ENCODE data around the gene CTNNA3.

Gene CTNNA3

DNA sequence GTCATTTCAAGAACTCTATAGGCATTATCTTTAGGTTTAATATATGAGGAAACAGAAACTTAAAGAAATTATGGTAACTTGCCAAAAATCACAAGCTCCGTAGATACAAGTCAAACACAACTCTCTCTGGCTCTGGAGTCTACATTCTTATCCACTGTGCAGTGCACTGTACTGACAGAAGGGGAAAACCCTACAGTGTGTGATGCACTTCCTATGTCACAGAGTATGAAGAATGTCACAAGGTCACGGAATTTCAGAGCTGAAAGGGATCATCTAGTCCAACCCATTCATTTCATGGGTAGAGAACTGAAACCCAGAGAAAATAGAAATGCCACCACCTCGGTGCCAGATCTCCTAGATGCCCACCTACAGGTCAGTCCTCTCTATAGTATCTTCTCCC, 684.0 kb downstream of the CTNNA3 start:
- DNase-seq (ENCODE audit: low spot score) = no peak

DNA sequence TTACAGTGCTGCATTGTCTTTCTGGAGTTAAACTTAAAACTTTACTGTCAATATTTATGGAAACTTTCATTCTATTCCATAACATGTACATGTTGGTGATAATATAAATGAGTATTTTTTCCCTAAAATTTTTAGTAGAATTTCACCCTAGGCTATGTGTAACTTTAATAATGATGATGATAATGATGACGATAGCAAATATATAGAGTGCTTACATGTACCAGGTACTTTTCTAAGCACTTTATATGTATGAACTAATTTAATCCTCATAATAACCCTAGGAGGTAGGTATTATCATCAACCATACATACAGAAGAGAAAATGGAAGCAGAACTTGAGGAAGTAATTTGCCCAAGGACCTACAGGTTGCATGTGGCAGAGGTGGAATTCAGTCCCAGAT, 684.5 kb downstream of the CTNNA3 start:
- DNase-seq (ENCODE audit: low spot score) = no peak

DNA sequence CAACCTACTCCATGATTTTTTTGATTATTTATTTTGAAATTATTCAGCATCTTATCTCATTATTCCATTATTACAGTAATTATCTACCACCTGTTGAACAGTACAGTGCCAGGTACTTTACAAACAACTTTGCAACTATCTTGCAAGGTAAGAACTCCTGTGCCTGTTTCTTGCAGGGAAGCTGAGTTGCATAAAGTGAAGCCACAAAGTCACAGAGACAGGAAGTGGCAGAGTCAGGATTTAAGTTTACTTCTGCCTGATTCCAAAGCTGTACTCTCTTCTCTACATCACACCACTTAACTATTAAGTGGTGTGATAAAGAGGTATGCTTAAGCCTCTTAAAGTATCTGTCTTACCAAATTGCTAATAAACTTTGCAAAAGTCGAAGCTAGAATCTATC, 690.0 kb downstream of the CTNNA3 start:
- no peak for DNase-seq (ENCODE audit: low spot score)

DNA sequence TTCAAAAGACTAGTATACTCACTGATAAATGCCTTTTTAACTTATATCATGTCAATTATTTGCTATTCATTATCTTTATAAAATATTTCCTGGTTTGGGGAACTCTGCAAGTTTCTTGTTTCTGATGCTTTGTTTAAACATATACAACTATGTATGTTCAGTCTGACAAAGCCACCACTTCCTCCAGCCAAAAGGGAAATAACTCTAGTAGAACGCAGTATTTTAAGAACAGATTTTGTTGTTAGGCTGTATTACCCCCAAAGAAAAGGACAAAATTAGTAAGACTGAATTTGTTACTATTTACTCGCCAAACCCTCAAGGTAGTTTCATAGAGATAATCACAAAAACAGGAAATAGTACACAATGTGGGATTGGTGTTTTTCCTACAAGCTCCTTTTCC, 691.3 kb downstream of the CTNNA3 start:
- DNase-seq (ENCODE audit: low spot score) = no peak

DNA sequence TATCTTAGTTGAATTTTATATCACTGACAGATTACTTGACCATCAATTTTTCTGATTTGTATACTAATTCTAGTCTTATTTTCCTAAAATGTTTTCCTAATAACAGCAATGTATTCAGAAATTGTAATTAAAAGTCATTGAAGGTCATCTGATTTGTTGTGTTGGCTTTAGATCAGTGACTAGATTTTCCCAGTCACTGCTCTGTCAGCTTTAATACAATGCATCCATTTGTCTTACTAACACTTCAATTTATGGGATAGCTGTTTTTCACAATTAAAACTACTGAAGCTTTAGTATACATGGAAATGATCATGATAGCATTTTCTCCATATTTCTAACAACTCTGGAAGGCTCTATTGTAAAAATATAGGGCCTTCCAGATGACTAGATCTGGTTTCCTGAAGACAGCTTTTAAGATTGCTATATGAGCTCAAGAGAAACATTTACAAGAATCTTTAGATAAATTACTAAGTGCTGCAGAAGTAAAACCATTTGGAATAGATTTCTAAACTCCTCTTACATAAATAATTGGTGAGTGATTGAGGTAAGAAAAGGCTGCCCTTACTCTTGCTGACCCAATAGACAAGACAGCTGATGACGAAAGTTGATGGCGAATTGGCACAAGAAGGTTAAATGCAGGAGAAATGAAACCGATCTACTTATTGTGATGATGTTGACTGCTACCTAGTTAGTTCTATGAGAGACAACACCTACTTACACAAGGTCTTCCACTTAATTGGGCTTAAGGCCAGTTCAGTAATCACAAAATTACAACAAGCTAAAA, 696.0 kb downstream of the CTNNA3 start:
- DNase-seq (ENCODE audit: low spot score) = no peak

DNA sequence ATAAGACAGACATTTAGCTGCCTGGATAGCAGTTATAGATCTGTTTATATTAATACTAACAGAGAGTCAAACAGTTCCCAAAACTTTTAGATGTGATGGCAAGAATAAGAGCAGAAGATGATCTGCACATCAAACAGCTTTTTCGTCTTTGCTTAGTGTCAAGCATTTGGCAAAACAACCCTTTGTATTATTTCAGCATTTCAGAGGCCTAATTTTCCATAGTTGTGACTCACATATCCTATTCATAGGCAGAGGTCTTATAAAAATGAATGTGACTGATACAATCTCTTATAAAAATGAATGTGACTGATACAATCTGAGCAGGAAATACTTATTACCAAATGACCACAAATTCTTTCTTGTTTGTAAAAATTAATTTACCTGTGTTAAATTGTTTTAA, 699.0 kb downstream of the CTNNA3 start:
- DNase-seq (ENCODE audit: low spot score) = no peak

DNA sequence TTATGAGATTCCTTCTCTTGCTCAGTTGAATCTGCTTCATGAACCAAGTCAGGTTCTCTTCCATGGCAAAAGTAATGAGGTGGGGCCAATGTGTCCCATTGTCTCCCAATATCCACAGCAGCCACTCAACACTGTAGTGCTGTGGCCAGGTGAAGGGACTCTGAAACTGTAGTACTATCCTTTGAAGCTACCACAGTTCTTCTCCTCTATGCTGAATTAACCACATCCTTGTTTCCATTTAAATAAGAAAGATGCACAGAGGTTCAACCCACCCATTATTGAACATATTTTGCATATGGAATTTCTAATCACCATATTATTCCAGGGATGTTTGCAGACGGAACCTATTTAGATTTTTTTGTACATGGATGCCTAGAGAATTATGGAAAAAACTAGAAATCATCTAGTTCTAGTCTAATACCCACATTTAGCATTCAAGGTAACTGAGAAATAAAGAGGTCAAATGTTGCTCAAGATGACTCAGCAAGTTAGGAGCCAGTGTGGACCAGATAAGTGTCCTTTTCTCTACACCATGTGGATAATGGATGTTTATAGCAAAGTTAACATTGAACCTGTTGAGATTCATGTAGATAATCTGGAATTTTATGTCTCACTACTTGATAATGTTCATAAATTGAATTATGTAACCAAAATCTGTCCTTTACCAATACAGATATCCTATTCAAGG, 705.7 kb downstream of the CTNNA3 start:
- no peak for DNase-seq (ENCODE audit: low spot score)

DNA sequence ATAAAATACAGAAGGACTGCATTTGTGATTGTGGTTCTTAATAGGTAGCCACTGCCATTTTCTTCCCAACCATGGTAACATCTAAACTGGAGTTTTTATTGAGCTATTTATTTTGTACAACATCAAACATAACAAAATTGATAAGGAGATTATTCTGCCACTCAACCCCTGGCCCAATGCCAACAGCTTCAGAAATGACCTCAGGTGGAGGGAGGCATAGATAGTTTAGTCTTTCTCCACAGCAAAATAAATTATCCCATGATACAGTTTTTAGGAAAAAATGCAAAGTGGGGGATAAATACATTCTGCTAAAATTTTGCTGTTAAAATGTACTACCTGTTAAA, 712.5 kb downstream of the CTNNA3 start:
- DNase-seq (ENCODE audit: low spot score) = no peak

DNA sequence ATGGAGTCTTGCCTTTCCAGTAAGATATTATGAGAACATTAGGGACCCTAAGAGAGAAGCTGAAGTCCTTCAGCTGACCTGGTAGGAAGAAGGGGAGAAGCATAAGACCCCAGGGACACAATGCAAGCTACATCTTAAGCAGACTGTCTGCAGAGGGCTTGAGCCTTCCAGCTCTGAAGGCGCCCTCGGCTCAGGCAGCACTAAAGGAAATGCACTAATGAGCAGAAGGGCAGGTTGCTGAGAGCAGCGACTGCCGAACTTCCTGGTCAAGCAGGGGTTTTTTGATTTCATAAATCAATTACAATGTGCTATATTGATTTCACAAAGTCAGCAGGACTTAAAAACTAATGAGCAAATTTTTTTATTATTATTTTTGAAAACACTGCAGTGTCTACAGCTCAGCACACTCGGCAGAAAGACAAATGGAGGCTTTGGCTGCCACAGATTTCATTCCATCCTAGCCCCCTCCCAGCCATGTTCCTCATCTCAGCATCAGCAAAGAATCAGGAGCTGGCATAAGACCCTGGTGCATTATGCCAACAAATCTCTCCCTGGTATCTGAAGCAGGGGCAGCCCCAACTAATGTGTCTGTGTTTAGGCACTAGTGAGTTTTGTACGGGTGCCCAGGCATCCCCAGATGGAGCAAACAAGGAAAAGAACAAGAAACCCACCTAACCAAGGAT, 713.1 kb downstream of the CTNNA3 start:
- DNase-seq (ENCODE audit: low spot score) = no peak

DNA sequence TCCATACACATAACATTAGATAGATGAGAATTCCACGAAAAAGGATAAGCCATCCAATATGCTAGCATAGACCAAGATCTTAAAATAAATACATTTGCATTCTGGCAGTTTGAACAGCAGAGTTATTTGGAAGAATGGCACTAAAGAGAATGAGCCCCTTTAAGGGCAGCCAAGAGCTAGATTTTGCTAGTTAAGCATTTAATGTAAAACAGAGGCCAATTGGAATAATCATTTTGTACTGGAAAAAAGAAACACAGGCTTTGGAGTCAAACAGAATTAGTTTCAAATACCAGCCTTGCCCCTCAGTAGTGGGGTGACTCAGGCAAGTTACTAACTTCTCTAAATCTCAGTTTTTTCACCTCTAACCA, 714.0 kb downstream of the CTNNA3 start:
- DNase-seq (ENCODE audit: low spot score) = no peak

DNA sequence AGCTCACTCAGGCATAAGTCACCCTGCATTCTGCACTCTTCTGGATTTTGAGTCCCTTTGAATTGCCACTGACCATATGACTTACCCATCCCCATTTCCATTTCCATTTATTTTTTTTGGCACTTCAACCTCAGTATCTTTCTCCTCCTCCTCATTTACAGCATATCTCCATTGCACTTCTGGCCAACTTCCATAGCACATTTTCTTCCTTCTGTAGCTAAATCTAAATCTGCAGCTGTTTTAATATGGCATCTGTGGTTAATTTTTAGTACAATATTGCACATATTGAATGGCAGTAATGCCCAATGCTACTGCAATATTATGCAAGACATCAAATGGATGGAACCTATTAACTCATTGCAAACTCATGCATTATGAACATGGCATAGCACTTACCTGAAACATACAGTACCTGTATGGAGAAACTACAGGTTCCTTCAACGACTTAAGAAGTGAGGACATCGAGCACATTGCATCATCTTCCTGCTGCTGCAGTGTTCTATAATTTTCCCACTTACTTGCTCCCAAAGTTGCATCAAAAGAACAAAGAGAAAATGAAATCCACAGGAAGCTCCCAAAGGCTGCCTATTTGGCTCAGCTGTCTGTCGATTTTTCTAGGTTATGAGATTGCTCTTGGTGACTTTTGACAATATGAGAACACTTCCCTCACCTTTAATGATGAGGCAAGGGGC, 714.5 kb downstream of the CTNNA3 start:
- DNase-seq (ENCODE audit: low spot score) = no peak

DNA sequence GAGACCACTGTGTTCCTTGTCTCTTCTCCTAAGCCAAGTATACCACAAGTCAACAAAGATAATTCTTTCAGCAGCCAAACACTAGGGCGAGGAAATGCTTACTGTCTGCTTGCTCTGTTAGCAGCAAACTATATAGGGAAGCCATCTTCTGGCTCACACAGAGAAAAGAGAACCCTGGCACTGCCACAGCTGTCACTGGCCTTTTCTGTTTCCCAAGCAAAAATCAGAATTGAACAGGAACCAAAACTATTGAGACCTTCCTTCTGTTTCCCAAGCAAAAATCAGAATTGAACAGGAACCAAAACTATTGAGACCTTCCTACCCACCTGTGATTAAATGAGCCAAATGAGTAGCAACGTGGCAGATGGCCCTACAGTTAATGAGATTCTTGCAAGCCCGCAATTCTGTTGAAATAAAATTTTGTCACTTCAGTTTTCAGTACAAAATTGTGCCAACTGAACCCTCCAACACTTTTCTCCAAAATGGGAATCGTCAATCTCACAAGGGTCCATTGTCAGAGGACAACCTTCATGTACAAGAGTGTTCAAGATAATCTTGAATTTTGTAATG, 715.7 kb downstream of the CTNNA3 start:
- no peak for DNase-seq (ENCODE audit: low spot score)

DNA sequence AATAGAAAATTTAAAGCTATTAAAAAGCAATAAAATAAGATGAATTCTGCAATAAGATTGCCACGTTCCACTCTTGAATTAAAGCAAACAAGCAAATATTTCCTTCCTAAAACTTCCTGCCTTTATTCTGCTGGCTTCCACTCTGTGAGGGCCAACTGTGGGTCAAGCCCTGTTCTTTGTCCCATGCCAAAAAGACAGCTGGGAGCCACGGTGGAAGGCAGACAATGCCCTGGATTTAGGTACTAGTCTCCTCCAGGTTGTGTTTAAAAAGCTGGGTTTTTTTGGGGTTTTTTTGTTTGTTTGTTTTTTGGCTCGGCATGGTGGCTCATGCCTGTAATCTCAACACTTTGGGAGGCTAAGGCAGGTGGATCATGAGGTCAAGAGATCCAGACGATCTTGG, 731.0 kb downstream of the CTNNA3 start:
- DNase-seq (ENCODE audit: low spot score) = no peak

DNA sequence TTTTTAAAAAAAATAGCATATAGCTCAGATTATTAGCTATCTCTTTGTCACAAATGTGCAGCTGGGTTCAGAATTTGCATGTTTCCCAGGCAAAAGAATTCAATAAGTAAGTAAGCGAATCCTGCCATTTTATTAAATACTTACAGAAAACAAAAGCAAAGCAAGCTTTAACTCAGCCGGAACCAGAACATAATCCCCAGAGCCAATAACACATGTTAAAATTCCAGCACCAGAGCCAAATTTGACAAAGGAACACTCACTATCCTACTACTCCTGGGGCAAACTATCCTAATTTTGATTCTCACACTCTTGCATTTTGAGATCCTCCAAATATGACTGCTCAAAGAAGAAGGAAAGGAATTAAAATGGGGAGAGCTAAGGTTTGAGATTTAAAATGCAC, 737.5 kb downstream of the CTNNA3 start:
- no peak for DNase-seq (ENCODE audit: low spot score)

DNA sequence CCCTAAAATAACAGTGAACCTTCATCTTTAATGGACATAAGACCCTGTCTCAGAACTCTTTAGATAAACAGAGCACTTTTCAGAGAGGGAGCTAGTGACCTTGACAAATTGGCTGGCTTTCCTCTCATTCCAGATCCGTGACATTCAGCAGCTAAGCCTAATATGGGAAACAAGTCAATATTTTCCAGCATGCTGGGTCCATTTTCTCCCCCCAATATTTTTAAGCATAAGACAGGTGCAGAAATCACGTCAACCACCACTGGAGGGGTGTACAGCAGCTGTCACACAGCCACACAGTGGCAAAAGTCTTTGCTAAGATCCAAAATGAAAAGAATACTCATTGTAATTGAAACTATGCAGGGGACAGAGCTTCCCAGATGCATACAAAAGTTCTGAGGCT, 744.1 kb downstream of the CTNNA3 start:
- DNase-seq (ENCODE audit: low spot score) = no peak

DNA sequence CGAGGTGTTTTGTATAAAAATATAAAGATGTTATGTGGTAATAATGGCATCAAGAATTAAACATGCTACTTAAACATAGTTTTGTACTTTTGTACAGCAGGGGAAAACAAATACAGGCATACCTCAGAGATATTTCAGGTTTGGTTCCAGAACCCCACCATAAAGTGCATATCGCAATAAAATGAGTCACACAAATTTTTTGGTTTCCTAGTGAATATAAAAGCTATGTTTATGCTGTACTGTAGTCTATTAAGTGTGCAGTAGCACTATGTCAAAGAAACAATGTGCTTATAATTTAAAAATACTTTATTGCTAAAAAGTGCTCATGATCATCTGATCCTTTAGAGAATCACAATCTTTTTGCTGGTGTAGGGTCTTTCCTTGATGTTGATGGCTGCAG, 752.4 kb downstream of the CTNNA3 start:
- DNase-seq (ENCODE audit: low spot score) = no peak

DNA sequence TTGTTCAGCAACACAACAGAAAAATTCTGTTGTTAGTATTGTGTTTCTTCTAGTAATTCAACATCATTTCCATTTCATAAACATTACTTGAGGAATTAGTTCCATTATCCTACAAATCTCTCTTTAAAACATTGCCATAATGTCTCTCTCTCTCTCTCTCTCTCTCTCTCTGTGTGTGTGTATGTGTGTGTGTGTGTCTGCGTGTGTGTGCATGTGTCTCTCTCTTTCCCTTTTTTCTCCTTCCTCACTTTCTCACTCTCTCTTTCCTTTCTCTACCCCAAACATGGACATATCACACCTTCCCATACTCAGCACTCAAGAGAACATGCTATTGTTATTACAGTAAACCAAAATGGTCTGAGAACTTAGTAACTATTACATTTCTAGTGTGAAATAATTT, 753.6 kb downstream of the CTNNA3 start:
- no peak for DNase-seq (ENCODE audit: low spot score)

DNA sequence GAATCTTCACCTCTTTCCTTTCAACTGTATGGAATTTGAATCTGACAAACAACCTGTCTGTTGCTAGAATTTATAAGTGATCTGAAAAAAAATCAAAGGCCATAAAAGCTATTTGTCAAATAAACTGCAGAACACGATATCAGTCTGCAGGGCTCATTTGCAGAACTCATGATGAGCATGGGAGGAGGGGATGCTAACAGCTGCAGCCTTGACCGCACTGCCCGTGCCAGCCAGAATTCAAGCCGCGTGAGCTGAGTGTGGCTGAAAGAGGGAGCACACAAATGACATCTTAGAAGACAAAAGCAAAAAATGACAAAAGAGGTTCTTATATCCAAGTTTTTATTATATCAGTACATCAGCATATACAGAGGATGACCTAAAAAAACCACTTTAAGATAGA, 754.5 kb downstream of the CTNNA3 start:
- no peak for DNase-seq (ENCODE audit: low spot score)

DNA sequence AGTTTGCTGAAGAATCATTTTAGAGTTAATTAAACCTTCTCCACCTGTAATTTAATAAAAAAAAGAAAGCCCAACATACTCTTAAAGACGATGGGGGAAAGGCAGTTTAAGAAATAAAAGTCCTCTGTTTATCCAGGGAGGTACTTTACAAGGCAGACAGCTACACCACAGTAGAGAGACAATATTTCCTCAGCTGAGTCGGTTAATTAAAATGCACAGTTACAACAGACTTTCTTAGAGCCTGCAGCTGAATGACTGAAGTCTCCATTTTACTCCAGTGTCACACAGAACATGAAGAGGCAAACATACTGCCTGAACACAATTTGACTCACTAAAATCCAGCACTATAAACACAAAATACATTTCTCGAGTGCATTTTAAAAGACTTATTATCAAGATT, 755.0 kb downstream of the CTNNA3 start:
- DNase-seq (ENCODE audit: low spot score) = no peak

DNA sequence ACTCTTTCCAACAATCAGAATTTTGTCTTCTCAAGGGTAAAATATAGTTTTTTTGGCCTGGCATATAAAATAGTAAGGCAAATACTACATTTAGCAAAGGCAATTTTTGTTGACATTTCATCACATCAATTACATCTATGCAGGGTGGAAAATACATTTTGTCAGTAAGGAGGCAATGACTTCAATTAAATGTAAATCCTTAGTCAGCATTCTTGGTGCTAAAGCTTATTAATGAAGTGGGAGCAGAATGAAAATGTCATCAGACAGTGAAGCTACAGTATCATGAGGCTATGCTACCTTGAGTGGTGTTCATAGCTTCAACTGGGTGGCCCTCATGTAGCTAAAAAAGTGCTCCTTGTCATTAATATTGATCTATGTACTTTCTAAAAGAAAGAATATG, 761.3 kb downstream of the CTNNA3 start:
- no peak for DNase-seq (ENCODE audit: low spot score)

DNA sequence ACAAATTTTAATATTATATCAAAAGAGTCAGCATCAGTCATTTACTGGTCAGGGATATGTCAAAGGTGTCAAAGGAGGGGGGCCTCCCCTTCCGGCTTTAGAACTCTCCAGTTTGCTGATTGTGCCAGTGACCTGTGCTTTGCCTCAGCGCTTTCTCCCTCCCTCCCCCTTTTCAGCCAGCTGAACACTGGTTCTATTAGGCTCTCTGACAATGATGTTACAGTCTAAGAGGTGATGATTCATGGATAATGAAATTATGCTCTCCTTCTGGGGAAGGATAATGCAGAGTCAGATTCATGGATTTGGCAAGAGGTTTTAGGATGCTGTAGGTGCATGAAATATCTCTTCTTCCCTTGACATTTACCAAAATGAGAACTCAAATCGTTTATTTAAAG, 764.0 kb downstream of the CTNNA3 start:
- DNase-seq (ENCODE audit: low spot score) = no peak

DNA sequence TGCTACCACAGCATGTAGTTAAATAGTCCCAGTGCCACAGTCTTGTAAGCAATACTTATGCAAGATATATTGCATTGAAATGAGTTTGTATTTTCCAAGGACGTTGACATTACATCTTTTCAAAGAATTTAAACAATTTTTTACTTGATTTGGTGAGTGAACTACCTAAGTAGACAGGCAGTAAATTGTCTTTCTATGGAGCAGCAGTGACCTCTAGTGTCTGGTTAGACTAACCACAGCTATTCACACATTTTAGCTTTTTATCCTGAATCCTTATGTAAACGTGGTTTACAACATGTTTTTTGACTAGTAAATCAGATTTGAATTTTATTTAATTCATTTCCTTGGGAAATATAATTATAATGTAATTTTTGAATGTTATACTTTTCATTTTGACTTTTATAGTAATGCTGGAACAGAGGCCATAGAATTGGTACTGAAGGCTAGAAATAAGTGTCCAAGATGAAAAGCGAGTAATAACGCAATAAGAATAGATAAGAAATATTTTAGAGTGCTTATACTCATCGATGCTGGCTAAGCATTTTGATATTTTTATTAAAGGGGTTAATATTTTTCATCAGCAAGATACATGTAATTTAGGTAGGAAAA, 764.6 kb downstream of the CTNNA3 start:
- DNase-seq (ENCODE audit: low spot score) = no peak
